GM19238 (cell line): ENCODE data around the gene TMEM14A.

Experiments used
- DNase-seq: peaks from one replicate; pipeline ENCODE4 v3.0.0; 2011; ENCODE audit warnings: low spot score; ENCODE audit not compliant: insufficient read length

TMEM14A gene

GRCh38 chr6:52670502-52671409 lies at the start of gene TMEM14A:
TSS of gene TMEM14A (plus strand) at chr6:52671113. CDS start at chr6:52677103, 5,990 bp downstream.
- peak; percentile 92 for DNase-seq

GRCh38 chr6:52621631-52622030 lies 49.3 kb upstream of the TMEM14A start:
- DNase-seq: no peak

- DNase-seq: no peak
Measured at GRCh38 chr6:52622810-52623209, 48.1 kb upstream of the TMEM14A start.

- no peak for DNase-seq
Measured at GRCh38 chr6:52632011-52632410, 38.9 kb upstream of the TMEM14A start.

GRCh38 chr6:52634211-52634610 lies 36.7 kb upstream of the TMEM14A start:
- no peak for DNase-seq

GRCh38 chr6:52635049-52635577 lies 35.8 kb upstream of the TMEM14A start:
- no peak for DNase-seq

- DNase-seq: no peak
Measured at GRCh38 chr6:52636830-52637229, 34.1 kb upstream of the TMEM14A start.

- no peak for DNase-seq
Measured at GRCh38 chr6:52639493-52639892, 31.4 kb upstream of the TMEM14A start.

GRCh38 chr6:52640170-52640569 lies 30.7 kb upstream of the TMEM14A start:
- DNase-seq: no peak

- no peak for DNase-seq
Measured at GRCh38 chr6:52640916-52641315, 30.0 kb upstream of the TMEM14A start.

- DNase-seq: no peak
Measured at GRCh38 chr6:52641388-52641787, 29.5 kb upstream of the TMEM14A start.

GRCh38 chr6:52641826-52642225 lies 29.1 kb upstream of the TMEM14A start:
- DNase-seq: no peak

- no peak for DNase-seq
Measured at GRCh38 chr6:52642368-52642767, 28.5 kb upstream of the TMEM14A start.

GRCh38 chr6:52643158-52643557 lies 27.8 kb upstream of the TMEM14A start:
- DNase-seq: no peak

GRCh38 chr6:52644253-52644652 lies 26.7 kb upstream of the TMEM14A start:
- DNase-seq: no peak

GRCh38 chr6:52645976-52646375 lies 24.9 kb upstream of the TMEM14A start:
- DNase-seq: no peak

GRCh38 chr6:52647199-52647598 lies 23.7 kb upstream of the TMEM14A start:
- DNase-seq: no peak

GRCh38 chr6:52649536-52650160 lies 21.3 kb upstream of the TMEM14A start:
- DNase-seq: no peak

- DNase-seq: no peak
Measured at GRCh38 chr6:52650941-52651340, 20.0 kb upstream of the TMEM14A start.

- no peak for DNase-seq
Measured at GRCh38 chr6:52653151-52653550, 17.8 kb upstream of the TMEM14A start.

- no peak for DNase-seq
Measured at GRCh38 chr6:52654007-52654406, 16.9 kb upstream of the TMEM14A start.

- DNase-seq: no peak
Measured at GRCh38 chr6:52654592-52654991, 16.3 kb upstream of the TMEM14A start.
